Neural progenitor cell (in vitro differentiated cells): ENCODE measurements around the gene CDH3.

ENCODE experiments used
- CTCF ChIP-seq: fragments of 200-600 bp; sonication (generic); IDR thresholded peaks from 2 replicates; pipeline ENCODE4 v1.5.1; 2017; ENCODE audit warnings: antibody characterized with exemption, mild to moderate bottlenecking
- EZH2 ChIP-seq: fragments of 200-600 bp; sonication (generic); IDR thresholded peaks from 2 replicates; pipeline ENCODE4 v1.6.1; 2017; ENCODE audit warnings: antibody characterized with exemption, mild to moderate bottlenecking, moderate library complexity
- EZH2phosphoT487 ChIP-seq: fragments of 200-600 bp; sonication (generic); IDR thresholded peaks from 2 replicates; pipeline ENCODE4 v1.6.1; 2017; ENCODE audit warnings: antibody characterized with exemption

DNA sequence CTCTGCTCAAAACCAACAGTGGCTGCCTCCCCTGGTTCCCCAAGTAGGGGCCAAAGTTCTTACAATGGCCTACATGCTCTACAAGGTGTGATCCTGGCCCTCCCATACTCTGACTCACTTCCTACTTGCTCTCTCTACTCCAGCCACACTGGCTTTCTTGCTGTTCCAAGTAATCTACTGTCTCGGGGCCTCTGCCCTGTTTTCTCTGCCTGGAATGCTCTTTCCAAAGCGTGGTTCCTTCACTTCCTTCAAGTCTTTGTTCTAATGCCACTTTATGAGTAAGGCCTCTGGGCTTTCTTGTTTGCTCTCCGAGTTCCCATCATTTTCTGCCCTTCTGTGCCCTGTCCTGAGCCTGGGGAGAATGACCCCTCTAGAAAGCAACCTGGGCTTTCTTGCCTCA, 4.1 kb upstream of the CDH3 start:
- no peak for TF ChIP-seq CTCF
- TF ChIP-seq EZH2 = no peak
- no peak for TF ChIP-seq EZH2phosphoT487
